ENCODE results near the gene VSX1.

- TF ChIP-seq PATZ1 (CRISPR knock-in tag; IDR thresholded peaks at IDR 0.05; ENCODE audit: borderline replicate concordance): no peak
- no peak for TF ChIP-seq ARNTL (CRISPR knock-in tag; IDR thresholded peaks at IDR 0.05; ENCODE audit: borderline replicate concordance, low read depth)
- TF ChIP-seq OSR1 (CRISPR knock-in tag; IDR thresholded peaks at IDR 0.05): no peak
- no peak for TF ChIP-seq ZC3H10 (CRISPR knock-in tag; IDR thresholded peaks at IDR 0.05)
- no peak for TF ChIP-seq CREB5 (CRISPR knock-in tag; IDR thresholded peaks at IDR 0.05; ENCODE audit: low read depth)
- TF ChIP-seq GLIS3 (CRISPR knock-in tag; IDR thresholded peaks at IDR 0.05): no peak
These were observed 43.3 kb downstream of the VSX1 start for GRCh38 chr20:25038591-25039015.

Data from SK-N-SH treated with all-trans-retinoic acid at 6 μM for 48 hours (cell line).